ENCODE data around the gene HAUS7.

GRCh38 chrX:153450114-153450948 is 20.0 kb downstream of the HAUS7 start:
- TF ChIP-seq POLR2A (IDR thresholded peaks at IDR 0.05) (no peak), EP300 (IDR thresholded peaks at IDR 0.05) (no peak), POLR2AphosphoS5 (IDR thresholded peaks at IDR 0.05) (no peak)

Measured in stomach (tissue), 4 donors.